ENCODE results near the gene PIH1D2. TPM values are rescaled to one million over a fixed set of nuclear protein-coding genes. Genes with fewer than 3 reads are reported as not detected.
"Not testable (repeated sequence)": the region's sequence is repeated elsewhere in the genome, so short reads cannot be mapped to it uniquely, and the experiment has no call there.

The PIH1D2 gene
- total and polyA plus RNA-seq, 2 donors (not counting 1 experiment from before 2014, with no cell fraction given): 0.06 to 0.67 TPM

- H4K20me1 ChIP-seq (ENCODE audit: control insufficient read depth, insufficient read depth, low read length, poor library complexity, severe bottlenecking); H3K4me2 ChIP-seq (replicated peaks; ENCODE audit: low read depth, low read length, poor library complexity, severe bottlenecking); ATAC-seq (ENCODE audit: low read depth); H3K27ac ChIP-seq (ENCODE audit: low read length in 2 of 2); H3K9me3 Mint-ChIP-seq (ENCODE audit: insufficient read depth); H3K4me3 Mint-ChIP-seq; H3K4me3 ChIP-seq (ENCODE audit: control extremely low read depth in 1 of 5, extremely low read depth in 1 of 5, insufficient read depth in 1 of 5, low read depth in 2 of 5, low read length in 4 of 5); DNase-seq; H3K27ac Mint-ChIP-seq; H3K27me3 ChIP-seq (replicated peaks in 1 of 4; ENCODE audit: control extremely low read depth in 1 of 4, control insufficient read depth in 3 of 4, insufficient read depth in 4 of 4, low read length in 3 of 4); H3K9ac ChIP-seq (ENCODE audit: low read length); H3K27me3 Mint-ChIP-seq; H2AFZ ChIP-seq (ENCODE audit: insufficient read depth, low read depth, low read length, poor library complexity, severe bottlenecking); CTCF ChIA-PET; intact Hi-C loops (cut with micrococcal nuclease); H3K9me3 ChIP-seq (ENCODE audit: control extremely low read depth in 1 of 3, control insufficient read depth in 2 of 3, insufficient read depth in 1 of 3, low read length in 2 of 3); POLR2A ChIA-PET: not testable (repeated sequence)
- peaks cover 39% of the 10 kb centered on the region for H3K4me1 Mint-ChIP-seq
- WGBS (ENCODE audit: insufficient coverage): no CpG with 5 or more reads among the region's 2 CpGs
- H3K36me3 ChIP-seq (replicated peaks in 1 of 2; ENCODE audit: control extremely low read depth in 1 of 2, control insufficient read depth in 1 of 2, extremely low read depth in 1 of 2, insufficient read depth in 2 of 2, low read length in 1 of 2): peaks cover 5 to 28% of the 10 kb centered on the region in 2 experiments
- H3K79me2 ChIP-seq (ENCODE audit: control insufficient read depth, insufficient read depth, low read length): peaks cover 12% of the 10 kb centered on the region
- peaks cover 32 to 35% of the 10 kb centered on the region in 2 donors for H3K4me1 ChIP-seq (ENCODE audit: control insufficient read depth in 2 of 2, insufficient read depth in 2 of 2, low read length in 2 of 2)
These were observed 27.2 kb downstream of the PIH1D2 start for GRCh38 chr11:112046647-112047046.

- no peak for ATAC-seq (ENCODE audit: low read depth)
- Histone ChIP-seq H3K4me2 (replicated peaks; ENCODE audit: low read depth, low read length, poor library complexity, severe bottlenecking) (no peak overlapping the region), H3K36me3 (replicated peaks in 1 of 2; ENCODE audit: control extremely low read depth in 1 of 2, control insufficient read depth in 1 of 2, extremely low read depth in 1 of 2, insufficient read depth in 2 of 2, low read length in 1 of 2) (peaks cover 8 to 42% of the 10 kb centered on the region in 2 experiments), H3K4me3 (ENCODE audit: control extremely low read depth in 1 of 5, extremely low read depth in 1 of 5, insufficient read depth in 1 of 5, low read depth in 2 of 5, low read length in 4 of 5) (no peak overlapping the region), H3K4me1 (ENCODE audit: control insufficient read depth in 2 of 2, insufficient read depth in 2 of 2, low read length in 2 of 2) (peaks cover 16 to 18% of the 10 kb centered on the region in 2 donors), H4K20me1 (ENCODE audit: control insufficient read depth, insufficient read depth, low read length, poor library complexity, severe bottlenecking) (no peaks in the 10 kb centered on the region), H3K27ac (ENCODE audit: low read length in 2 of 2) (no peak overlapping the region), H3K9me3 (ENCODE audit: control extremely low read depth in 1 of 3, control insufficient read depth in 2 of 3, insufficient read depth in 1 of 3, low read length in 2 of 3) (no peaks in the 10 kb centered on the region), H3K9ac (ENCODE audit: low read length) (no peak overlapping the region), H2AFZ (ENCODE audit: insufficient read depth, low read depth, low read length, poor library complexity, severe bottlenecking) (no peak overlapping the region), H3K27me3 (replicated peaks in 1 of 4; ENCODE audit: control extremely low read depth in 1 of 4, control insufficient read depth in 3 of 4, insufficient read depth in 4 of 4, low read length in 3 of 4) (no peaks in the 10 kb centered on the region), H3K79me2 (ENCODE audit: control insufficient read depth, insufficient read depth, low read length) (peaks cover 10% of the 10 kb centered on the region)
- CTCF ChIA-PET: no interaction called here
- Mint-ChIP-seq H3K27ac (no peak overlapping the region), H3K4me3 (no peak overlapping the region), H3K4me1 (peaks cover 24% of the 10 kb centered on the region), H3K9me3 (ENCODE audit: insufficient read depth) (no peaks in the 10 kb centered on the region), H3K27me3 (no peaks in the 10 kb centered on the region)
- 100% methylated on average over 2 of the region's 4 CpGs for WGBS (ENCODE audit: insufficient coverage)
- no peak for DNase-seq
- intact Hi-C loops (cut with micrococcal nuclease): no loop called here
- TF ChIP-seq CTCF (IDR thresholded peaks at IDR 0.05): no peak
- TF ChIP-seq EZH2 (IDR thresholded peaks at IDR 0.05; ENCODE audit: borderline replicate concordance, insufficient read depth, low read depth, low read length, poor library complexity, severe bottlenecking): no peak
- POLR2A ChIA-PET: no interaction called here
These were observed 28.9 kb downstream of the PIH1D2 start for GRCh38 chr11:112044961-112045360.
